GM21447 (cell line): ENCODE results near the gene DPYSL3.

Experiments used
- ATAC-seq: cut with Tn5 transposase; IDR thresholded peaks from one replicate; pipeline ENCODE4 v1.9.1; 2021; ENCODE audit not compliant: unreplicated experiment

Gene DPYSL3

GRCh38 chr5:147441191-147441695 lies 68.6 kb downstream of the DPYSL3 start:
- no peak for ATAC-seq

GRCh38 chr5:147439254-147439653 lies 70.6 kb downstream of the DPYSL3 start:
- ATAC-seq = no peak

- no peak for ATAC-seq
Measured at GRCh38 chr5:147437161-147437596, 72.7 kb downstream of the DPYSL3 start.

GRCh38 chr5:147436596-147436995 lies 73.3 kb downstream of the DPYSL3 start:
- no peak for ATAC-seq

GRCh38 chr5:147434049-147434448 lies 75.8 kb downstream of the DPYSL3 start:
- no peak for ATAC-seq

GRCh38 chr5:147432323-147432722 lies 77.5 kb downstream of the DPYSL3 start:
- ATAC-seq = no peak

GRCh38 chr5:147431586-147431985 lies 78.3 kb downstream of the DPYSL3 start:
- no peak for ATAC-seq

GRCh38 chr5:147430628-147431027 lies 79.2 kb downstream of the DPYSL3 start:
- no peak for ATAC-seq

- no peak for ATAC-seq
Measured at GRCh38 chr5:147427521-147428401, 82.1 kb downstream of the DPYSL3 start.

GRCh38 chr5:147426640-147427327 lies 83.1 kb downstream of the DPYSL3 start:
- no peak for ATAC-seq

- no peak for ATAC-seq
Measured at GRCh38 chr5:147418613-147419012, 91.3 kb downstream of the DPYSL3 start.

GRCh38 chr5:147417135-147417813 lies 92.6 kb downstream of the DPYSL3 start:
- ATAC-seq = no peak

- no peak for ATAC-seq
Measured at GRCh38 chr5:147415651-147416050, 94.2 kb downstream of the DPYSL3 start.

GRCh38 chr5:147413266-147413665 lies 96.6 kb downstream of the DPYSL3 start:
- ATAC-seq = no peak

- no peak for ATAC-seq
Measured at GRCh38 chr5:147412561-147412960, 97.3 kb downstream of the DPYSL3 start.

- ATAC-seq = no peak
Measured at GRCh38 chr5:147411359-147412319, 98.2 kb downstream of the DPYSL3 start.

- ATAC-seq = no peak
Measured at GRCh38 chr5:147410496-147411358, 99.1 kb downstream of the DPYSL3 start.

- ATAC-seq = no peak
Measured at GRCh38 chr5:147408980-147409379, 100.9 kb downstream of the DPYSL3 start.

GRCh38 chr5:147407094-147407681 lies 102.7 kb downstream of the DPYSL3 start:
- no peak for ATAC-seq
